HG03095 (cell line): ENCODE data around the gene MEFV.
"Not testable (repeated sequence)": the region's sequence is repeated elsewhere in the genome, so short reads cannot be mapped to it uniquely, and the experiment has no call there.

Experiments
- ATAC-seq: cut with Tn5 transposase; IDR thresholded peaks from one replicate; pipeline ENCODE4 v1.9.1; 2021; ENCODE audit warnings: moderate library complexity; ENCODE audit not compliant: unreplicated experiment

Gene MEFV

DNA sequence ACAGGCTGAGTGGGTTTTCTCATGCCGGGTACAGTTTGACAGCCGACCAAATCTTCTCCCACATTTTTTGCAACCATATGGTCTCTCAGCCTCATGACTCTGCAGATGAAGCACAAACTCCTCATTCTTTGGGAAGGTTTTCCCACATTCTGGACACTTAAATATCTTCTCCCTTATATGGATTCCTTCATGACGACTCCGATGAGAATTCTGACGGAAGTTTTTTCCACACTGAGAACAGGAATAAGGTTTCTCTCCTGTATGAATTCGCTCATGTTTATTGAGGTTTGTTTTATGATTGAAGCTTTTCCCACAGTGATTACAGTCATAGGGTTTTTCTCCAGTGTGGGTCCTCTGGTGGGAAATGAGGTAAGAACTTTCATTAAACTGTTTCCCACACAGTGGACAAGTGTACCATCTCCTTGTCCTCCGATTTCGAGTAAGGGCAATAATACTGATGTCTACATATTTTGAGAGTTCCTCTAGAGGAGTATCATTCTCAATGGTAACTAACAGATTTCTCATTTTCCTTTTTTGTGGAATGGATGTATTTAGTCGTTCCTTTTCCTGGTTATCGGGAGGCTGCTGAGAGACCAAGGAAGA is 32.4 kb downstream of the MEFV start:
- ATAC-seq: no peak

DNA sequence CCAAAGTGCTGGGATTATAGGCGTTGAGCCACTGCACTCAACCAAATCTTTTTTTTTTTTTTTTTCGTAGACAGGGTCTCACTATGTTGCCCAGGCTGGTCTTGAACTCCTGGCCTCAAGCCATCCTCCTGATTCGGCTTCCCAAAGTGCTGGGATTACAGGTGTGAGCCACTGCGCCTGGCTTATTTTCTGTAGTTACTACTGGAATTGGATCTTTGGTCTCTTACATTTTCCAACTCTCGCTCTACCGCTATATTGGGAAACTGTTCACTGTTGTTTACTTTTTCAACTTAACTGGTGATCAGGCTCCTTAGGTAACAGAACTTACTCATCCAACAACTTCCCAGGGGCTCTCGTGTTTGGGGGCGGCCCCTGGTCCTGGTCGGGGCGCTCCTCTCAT is 35.6 kb downstream of the MEFV start:
- no peak for ATAC-seq

DNA sequence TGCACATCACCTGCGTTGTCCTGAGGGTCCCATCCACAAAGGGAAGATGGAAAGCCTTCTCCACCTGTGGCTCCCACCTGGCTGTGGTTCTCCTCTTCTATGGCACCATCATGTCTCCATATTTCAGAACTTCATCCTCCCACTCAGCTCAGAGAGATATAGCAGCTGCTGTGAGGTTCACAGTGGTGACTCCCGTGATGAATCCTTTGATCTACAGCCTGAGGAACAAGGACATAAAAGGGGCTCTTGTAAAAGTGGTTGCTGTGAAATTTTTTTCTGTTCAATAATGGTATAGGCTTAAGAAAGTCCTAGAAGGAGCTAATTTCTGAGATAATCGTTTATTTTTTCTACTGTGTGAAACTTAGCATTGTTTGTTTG is 40.2 kb downstream of the MEFV start:
- no peak for ATAC-seq

DNA sequence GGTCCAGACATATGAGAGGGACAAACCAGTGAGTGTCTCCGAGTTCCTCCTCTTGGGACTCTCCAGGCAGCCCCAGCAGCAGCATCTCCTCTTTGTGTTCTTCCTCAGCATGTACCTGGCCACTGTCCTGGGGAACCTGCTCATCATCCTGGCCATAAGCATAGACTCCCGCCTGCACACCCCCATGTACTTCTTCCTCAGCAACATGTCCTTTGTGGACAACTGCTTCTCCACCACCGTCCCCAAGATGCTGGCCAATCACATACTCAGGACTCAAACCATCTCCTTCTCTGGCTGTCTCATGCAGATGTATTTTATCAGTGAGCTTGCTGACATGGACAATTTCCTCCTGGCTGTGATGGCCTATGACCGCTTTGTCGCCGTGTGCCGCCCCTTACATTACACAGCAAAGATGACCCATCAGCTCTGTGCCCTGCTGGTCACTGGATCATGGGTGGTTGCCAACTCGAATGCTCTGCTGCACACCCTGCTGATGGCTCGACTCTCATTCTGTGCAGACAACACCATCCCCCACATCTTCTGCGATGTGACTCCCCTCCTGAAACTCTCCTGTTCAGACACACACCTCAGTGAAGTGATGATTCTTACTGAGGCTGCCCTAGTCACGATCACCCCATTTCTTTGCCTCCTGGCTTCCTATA is 40.7 kb downstream of the MEFV start:
- ATAC-seq: no peak

- ATAC-seq: no peak
Observed at GRCh38 chr16:3214904-3215600, 41.4 kb downstream of the MEFV start.

DNA sequence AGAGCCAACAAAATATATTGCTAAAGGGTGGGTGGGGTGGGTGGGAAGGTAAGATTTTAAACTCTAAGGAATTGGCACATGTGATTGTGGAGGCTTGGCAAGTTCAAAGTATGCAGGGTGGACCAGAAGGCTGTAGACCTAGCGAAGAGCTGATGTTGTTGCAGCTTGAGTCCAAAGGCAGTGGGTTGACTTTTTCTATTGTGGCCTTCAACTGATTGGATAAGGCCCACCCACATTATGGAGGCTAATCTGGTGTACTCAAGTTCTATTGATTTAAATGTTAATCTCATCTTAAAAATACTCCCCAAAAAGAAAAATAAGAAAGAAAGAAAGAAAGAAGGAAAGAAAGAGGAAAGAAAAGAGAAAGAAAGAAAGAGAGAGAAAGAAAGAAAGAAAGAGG is 43.9 kb downstream of the MEFV start:
- no peak for ATAC-seq

DNA sequence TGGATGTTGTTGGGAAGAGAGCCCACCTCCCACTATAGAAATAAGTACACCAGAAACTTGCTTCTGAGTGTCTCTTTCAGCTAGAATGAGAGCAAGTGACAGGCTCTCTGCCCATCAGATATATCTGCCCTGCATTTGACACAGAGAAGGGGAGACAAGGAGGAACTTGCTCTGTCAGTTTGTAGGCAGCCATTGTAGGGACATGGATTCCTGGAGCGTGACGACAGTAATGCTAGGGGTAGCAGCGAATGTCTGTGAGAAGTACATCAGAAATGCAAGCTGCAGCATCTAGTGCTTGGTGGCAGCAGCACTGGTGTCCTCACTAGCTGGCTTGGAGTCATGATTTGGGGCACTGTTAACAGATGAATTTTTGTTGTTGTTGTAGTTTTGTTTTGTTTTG is 44.4 kb downstream of the MEFV start:
- no peak for ATAC-seq

DNA sequence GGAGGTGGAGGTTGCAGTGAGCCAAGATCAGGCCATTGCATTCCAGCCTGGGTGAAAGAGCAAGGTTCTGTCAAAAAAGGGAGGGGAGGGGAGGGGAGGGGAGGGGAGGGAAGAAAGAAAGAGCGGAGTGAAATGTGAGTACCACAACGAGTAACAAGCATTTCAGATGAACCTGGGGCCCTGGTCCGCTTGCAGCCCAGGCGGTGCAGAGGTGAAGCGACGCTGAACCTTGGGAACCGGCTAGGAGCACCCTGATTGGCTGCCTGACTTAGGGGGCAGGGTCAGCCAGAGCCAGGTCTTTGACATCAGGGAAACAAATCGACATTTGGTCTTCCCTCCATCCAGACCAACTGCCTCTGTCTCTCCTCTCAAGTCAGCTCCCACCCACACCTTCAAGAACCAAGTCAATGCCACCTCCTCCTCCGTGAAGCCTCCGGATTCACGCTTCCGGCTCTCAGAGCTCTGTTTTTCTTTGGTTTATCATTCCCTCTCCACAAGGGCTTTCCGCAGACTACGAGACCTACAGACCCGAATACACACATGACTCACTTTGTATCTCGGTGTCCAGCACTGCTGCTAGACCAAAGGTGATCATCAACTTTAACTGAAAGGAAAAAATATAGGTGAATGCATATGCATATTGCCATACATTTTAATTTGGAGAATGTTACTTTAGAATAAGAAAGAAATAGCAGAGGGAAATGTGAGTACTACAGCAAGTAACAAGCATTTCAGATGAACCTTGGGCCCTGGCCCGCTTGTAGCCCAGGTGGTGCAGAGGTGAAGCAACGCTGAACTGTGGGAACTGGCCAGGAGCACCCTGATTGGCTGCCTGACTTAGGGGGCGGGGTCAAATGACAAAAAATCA is 49.1 kb downstream of the MEFV start:
- no peak for ATAC-seq

DNA sequence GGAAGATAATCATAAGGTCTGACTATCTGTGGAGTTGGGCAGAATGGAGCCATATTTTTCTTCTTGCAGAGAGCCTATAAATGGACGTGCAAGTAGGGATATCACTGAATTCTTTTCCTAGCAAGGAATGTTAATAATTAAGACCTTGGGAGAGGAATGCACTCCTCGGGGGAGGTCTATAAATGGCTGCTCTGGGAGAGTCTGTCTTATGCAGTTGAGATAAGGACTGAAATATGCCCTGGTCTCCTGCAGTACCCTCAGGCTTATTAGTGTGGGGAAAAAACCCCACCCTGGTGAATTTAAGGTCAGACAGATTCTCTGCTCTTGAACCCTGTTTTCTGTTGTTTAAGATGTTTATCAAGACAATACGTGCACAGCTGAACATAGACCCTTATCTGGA is 50.5 kb downstream of the MEFV start:
- not testable (repeated sequence) for ATAC-seq

GRCh38 chr16:3202903-3203539 is 53.4 kb downstream of the MEFV start:
- ATAC-seq: no peak

GRCh38 chr16:3198334-3199072 is 57.9 kb downstream of the MEFV start:
- no peak for ATAC-seq

DNA sequence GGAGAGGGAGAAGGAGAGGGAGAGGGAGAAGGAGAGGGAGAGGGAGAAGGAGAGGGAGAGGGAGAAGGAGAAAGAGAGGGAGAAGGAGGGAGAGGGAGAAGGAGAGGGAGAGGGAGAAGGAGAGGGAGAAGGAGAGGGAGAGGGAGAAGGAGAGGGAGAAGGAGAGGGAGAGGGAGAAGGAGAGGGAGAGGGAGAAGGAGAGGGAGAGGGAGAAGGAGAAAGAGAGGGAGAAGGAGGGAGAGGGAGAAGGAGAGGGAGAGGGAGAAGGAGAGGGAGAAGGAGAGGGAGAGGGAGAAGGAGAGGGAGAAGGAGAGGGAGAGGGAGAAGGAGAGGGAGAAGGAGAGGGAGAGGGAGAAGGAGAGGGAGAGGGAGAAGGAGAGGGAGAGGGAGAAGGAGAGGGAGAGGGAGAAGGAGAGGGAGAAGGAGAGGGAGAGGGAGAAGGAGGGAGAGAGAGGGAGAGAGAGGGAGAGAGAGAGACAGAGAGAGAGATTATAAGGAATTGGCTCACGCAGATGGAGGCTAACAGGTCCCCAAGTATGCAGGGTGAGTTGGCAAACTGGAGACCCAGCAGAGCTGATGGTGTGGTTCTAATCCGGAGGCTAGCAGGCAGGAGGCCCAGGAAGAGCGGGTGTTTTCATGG is 58.6 kb downstream of the MEFV start:
- ATAC-seq: not testable (repeated sequence)

DNA sequence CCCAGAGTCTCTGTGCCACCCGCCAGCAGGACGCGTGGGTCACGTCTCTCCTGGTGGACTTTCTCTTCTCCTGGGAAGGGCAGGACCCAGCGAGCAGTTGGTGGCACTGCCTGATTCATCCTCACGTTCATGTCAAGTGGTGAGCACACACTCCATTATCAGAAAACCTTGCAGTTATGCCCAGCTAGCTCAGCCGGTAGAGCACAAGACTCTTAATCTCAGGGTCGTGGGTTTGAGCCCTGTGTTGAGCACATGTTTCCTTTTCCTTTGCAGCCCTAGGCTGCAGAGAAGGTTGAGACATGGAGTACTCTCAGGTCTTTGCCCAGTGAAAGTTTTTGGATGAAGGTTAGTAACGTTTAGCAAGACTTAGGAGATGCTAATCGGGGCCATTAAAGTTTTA is 60.5 kb downstream of the MEFV start:
- no peak for ATAC-seq

DNA sequence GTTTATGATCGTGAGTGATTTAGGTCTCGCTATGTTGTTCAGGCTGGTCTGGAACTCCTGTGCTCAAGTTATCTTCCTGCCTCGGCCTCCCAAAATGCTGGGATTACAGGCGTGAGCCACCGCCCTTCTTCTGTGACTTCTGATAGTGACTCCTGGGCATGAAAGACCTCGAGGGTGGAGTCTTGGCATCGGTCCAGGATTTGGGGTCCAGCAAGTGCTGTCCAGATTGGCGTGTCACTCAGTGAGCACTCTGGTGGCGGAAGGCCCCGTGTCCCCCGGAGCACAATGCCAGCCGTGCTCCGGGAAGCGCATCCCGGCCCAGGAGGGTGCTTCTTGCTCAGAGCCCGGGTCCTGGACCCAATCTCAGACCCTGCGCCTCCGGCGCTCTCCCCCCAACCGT is 61.6 kb downstream of the MEFV start:
- ATAC-seq: no peak

- ATAC-seq: no peak
Observed at GRCh38 chr16:3193221-3194212, 62.9 kb downstream of the MEFV start.

DNA sequence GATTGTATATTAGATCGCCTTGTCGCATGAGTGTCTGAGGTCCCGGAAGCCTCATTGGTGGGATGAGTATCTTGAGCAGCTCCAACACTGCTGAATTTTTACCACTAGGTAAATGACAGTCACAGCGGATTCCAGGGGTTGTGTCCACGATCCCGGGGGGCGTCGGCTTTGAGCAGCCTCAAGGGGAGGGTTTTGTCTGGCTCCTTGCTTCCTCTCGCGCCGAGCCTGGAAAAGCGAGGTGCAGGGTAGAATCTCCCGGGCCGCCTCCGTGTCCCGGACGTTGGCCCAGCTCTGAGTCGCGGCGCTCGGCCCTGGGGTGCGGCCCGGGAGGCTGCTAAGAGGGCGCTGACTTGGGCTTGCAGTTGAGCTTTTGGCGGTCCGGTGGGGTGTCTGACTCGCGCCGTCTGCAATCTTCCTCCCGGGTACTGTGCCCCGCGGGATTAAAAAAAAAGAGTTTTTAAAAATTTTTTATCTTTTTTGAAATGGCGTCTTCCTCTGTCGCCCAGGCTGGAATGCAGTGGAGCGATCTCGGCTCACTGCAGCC is 63.9 kb downstream of the MEFV start:
- no peak for ATAC-seq
